ENCODE measurements around the gene ADRM1.

Gene ADRM1

DNA sequence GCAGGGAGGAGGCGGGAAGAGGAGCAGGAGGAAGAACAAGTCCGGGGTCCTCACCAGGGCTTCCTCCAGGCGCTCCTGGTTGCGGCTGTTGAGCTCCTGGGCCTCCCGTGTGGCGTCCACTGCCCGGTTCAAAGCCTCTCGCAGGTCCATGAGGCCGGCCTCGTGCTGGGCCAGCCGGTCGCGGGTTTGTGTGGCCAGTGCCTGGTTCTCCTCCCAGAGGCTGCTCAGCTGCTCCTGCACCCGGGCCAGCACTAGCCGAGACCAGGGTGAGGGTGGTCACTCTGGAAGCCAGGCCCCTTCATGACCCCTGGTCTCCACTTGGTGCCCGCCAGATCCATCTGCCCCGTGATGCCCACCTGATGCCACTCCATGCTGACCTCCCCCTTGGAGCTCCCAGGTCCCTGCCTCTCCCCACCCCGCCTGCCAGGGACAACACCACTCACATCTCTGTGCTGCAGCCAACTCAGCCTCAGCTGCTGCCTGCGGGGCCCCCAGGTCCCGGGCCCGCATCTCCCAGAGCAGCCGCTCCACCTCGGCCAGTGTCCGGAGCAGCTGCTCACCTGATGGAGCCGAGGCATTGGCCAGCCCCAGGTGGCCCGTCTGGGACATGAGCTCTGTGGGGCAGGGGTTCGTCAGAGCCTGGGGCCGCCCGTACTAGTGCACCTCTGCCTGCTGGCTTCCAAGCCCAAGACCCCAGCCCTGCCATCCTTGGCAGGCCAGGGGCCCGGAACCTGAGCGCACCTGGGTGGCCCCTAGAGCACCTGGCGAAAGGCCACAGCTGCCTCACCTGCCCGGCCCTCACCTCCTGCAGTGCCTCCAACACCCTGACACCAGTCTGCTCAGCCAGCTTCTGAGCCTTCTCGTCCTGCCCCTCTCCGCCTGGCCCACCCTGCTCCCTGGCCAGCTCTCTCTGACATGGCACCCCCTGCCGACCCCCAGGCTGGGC, 15.9 kb downstream of the ADRM1 start:
- TF ChIP-seq FOXA1 (IDR thresholded peaks at IDR 0.05) = no peak
- TF ChIP-seq HDGF (IDR thresholded peaks at IDR 0.05; ENCODE audit: borderline replicate concordance) = no peak
- no peak for TF ChIP-seq SUZ12 (IDR thresholded peaks at IDR 0.05)
- TF ChIP-seq NFRKB (IDR thresholded peaks at IDR 0.05) = no peak
- TF ChIP-seq BHLHE40 (IDR thresholded peaks at IDR 0.05; ENCODE audit: borderline replicate concordance) = no peak
- TF ChIP-seq, protein P1, sequence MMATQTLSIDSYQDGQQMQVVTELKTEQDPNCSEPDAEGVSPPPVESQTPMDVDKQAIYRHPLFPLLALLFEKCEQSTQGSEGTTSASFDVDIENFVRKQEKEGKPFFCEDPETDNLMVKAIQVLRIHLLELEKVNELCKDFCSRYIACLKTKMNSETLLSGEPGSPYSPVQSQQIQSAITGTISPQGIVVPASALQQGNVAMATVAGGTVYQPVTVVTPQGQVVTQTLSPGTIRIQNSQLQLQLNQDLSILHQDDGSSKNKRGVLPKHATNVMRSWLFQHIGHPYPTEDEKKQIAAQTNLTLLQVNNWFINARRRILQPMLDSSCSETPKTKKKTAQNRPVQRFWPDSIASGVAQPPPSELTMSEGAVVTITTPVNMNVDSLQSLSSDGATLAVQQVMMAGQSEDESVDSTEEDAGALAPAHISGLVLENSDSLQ (IDR thresholded peaks at IDR 0.05) = no peak
- TF ChIP-seq FOXK2 (IDR thresholded peaks at IDR 0.05) = no peak
- TF ChIP-seq CTBP1 (IDR thresholded peaks at IDR 0.05; ENCODE audit: borderline replicate concordance) = no peak
- no peak for TF ChIP-seq ARNT (IDR thresholded peaks at IDR 0.05)
- no peak for TF ChIP-seq TARDBP (IDR thresholded peaks at IDR 0.05)
- ChIA-PET POLR2A (no interaction called here), CTCF (no interaction called here)
- DNase-seq (ENCODE audit: extremely low spot score) = no peak

DNA sequence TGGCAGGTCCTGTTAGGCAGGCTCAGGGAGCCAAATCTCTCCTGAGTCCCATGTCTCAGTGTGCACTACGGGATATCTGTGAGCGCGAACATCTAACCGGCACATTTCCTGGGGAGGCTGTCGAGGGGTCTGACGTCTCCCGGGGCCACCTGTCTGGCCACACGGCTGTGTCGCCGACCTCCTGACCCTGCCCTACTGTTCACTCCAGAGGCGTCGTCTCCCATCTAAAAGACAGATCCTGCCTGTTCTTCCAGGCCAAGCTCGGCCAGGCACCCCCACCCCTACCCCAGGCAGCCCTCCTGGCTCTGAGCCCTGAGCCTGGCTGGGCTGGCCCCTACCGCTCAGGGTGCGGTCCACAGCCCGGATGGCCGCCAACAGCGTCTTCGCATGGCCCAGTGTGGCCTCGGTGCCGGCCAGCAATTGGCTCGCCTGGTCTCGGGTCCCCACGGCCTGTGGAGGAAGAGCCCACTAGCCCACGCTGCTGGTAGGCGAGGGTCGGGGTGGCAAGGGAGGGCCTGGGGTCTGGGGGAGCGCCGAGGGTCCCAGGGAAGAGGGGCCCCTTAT, 16.6 kb downstream of the ADRM1 start:
- POLR2A ChIA-PET = no interaction called here
- TF ChIP-seq TARDBP (IDR thresholded peaks at IDR 0.05) (no peak), SUZ12 (IDR thresholded peaks at IDR 0.05) (no peak), FOXM1 (IDR thresholded peaks at IDR 0.05; ENCODE audit: borderline replicate concordance) (no peak), HDGF (IDR thresholded peaks at IDR 0.05; ENCODE audit: borderline replicate concordance) (no peak), FOXK2 (IDR thresholded peaks at IDR 0.05) (no peak), ELF4 (IDR thresholded peaks at IDR 0.05) (no peak), BHLHE40 (IDR thresholded peaks at IDR 0.05; ENCODE audit: borderline replicate concordance) (no peak), ARNT (IDR thresholded peaks at IDR 0.05) (no peak), LEF1 (IDR thresholded peaks at IDR 0.05; ENCODE audit: borderline replicate concordance) (no peak), FOXA1 (IDR thresholded peaks at IDR 0.05) (no peak), ZNF384 (IDR thresholded peaks at IDR 0.05) (no peak), L3MBTL2 (conservative IDR thresholded peaks at IDR 0.05) (no peak), NFRKB (IDR thresholded peaks at IDR 0.05) (no peak), SP1 (IDR thresholded peaks at IDR 0.05) (no peak), CTBP1 (IDR thresholded peaks at IDR 0.05; ENCODE audit: borderline replicate concordance) (no peak)
- TF ChIP-seq, protein P1 (IDR thresholded peaks at IDR 0.05) = no peak
- CTCF ChIA-PET = no interaction called here
- DNase-seq (ENCODE audit: extremely low spot score) = no peak

DNA sequence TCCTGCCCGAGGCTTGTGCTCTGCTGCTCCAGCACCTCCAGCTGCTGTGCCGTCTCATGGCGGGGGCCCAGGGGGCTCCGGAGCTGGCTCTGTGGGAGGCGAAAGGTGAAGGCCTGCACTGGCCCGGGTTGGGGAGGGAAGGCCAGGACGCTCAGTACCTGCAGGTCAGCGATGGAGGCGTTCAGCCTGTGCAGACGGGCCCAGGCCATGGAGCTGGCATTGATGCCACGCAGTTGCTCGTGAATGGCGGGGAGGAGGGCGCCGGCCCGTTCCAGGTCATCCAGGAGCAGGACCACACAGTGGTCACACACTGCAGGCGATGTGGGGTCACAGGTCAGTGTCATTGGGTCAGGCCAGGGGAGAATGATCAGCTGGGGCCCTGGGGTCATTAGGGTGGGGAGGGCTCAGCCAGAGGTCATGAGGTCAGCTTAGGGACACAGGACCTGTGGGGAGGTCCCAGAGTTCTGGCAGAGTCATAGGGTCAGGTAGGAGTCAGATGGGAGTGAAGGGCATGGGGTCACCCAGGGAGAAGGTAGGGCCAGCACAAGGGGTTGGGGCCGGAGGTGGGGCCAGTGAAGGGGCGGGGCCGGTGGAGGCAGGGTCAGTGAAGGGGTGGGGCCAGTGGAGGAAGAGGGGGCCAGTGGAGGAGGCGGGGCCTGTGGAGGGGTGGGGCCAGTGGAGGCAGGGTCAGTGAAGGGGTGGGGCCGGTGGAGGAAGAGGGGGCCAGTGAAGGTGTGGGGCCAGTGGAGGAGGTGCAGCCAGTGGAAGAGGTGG, 18.0 kb downstream of the ADRM1 start:
- CTCF ChIA-PET = no interaction called here
- POLR2A ChIA-PET = no interaction called here
- peak; percentile 56 for DNase-seq (ENCODE audit: extremely low spot score)
- no peak for TF ChIP-seq NFRKB (IDR thresholded peaks at IDR 0.05)
- TF ChIP-seq ZNF384 (IDR thresholded peaks at IDR 0.05) = no peak
- no peak for TF ChIP-seq SP1 (IDR thresholded peaks at IDR 0.05)
- TF ChIP-seq ARNT (IDR thresholded peaks at IDR 0.05) = no peak
- TF ChIP-seq LEF1 (IDR thresholded peaks at IDR 0.05; ENCODE audit: borderline replicate concordance) = no peak
- no peak for TF ChIP-seq FOXK2 (IDR thresholded peaks at IDR 0.05)
- TF ChIP-seq SUZ12 (IDR thresholded peaks at IDR 0.05) = no peak
- no peak for TF ChIP-seq FOXM1 (IDR thresholded peaks at IDR 0.05; ENCODE audit: borderline replicate concordance)
- TF ChIP-seq, protein P1 (IDR thresholded peaks at IDR 0.05) = no peak
- TF ChIP-seq ELF4 (IDR thresholded peaks at IDR 0.05) = no peak
- no peak for TF ChIP-seq L3MBTL2 (conservative IDR thresholded peaks at IDR 0.05)
- TF ChIP-seq TARDBP (IDR thresholded peaks at IDR 0.05) = no peak
- TF ChIP-seq FOXA1 (IDR thresholded peaks at IDR 0.05) = no peak
- no peak for TF ChIP-seq CTBP1 (IDR thresholded peaks at IDR 0.05; ENCODE audit: borderline replicate concordance)
- no peak for TF ChIP-seq BHLHE40 (IDR thresholded peaks at IDR 0.05; ENCODE audit: borderline replicate concordance)
- no peak for TF ChIP-seq HDGF (IDR thresholded peaks at IDR 0.05; ENCODE audit: borderline replicate concordance)

DNA sequence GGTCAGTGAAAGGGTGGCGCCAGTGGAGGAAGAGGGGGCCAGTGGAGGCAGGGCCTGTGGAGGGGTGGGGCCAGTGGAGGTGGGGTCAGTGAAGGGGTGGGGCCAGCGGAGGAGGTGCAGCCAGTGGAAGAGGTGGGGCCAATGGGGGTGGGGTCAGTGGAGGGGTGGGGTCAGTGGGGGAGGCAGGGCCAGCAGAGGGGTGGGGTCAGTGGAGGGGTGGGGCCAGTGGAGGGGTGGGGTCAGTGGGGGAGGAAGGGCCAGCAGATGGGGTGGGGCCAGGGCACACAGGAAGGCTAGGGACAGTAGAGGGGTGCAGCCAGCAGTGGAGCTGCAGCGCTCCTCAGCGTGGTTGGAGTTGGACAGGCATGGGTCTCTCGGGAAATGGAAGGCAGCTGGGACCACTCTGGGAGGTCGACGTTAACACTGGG, 18.7 kb downstream of the ADRM1 start:
- POLR2A ChIA-PET = no interaction called here
- CTCF ChIA-PET = interaction anchor here (0.6 kb wide), 1 partner anchor 15 kb away, joined by 3 read pairs; no protein-coding TSS in a partner anchor
- DNase-seq (ENCODE audit: extremely low spot score) = peak; percentile 59
- no peak for TF ChIP-seq FOXK2 (IDR thresholded peaks at IDR 0.05)
- no peak for TF ChIP-seq ELF4 (IDR thresholded peaks at IDR 0.05)
- TF ChIP-seq HDGF (IDR thresholded peaks at IDR 0.05; ENCODE audit: borderline replicate concordance) = no peak
- TF ChIP-seq FOXM1 (IDR thresholded peaks at IDR 0.05; ENCODE audit: borderline replicate concordance) = no peak
- TF ChIP-seq, protein P1 (IDR thresholded peaks at IDR 0.05) = no peak

DNA sequence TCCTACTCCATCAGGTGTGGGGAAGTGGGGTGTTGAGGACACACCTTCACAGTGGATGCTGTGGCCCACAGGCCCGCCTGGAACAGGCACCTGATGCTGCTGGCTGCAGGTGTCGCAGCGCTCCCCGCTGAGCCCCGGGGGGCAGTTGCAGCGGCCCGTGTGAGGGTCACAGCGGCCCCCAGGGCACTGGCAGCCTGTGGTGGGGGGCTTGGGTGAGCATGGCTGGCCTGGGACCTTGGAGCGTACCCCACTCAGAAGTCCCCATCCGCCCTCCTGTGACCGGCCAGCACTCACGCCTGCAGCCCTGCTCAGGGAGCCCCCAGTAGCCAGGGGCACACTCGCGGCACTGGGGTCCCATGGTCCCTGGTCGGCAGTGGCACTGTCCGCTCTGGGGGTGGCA, 19.2 kb downstream of the ADRM1 start:
- TF ChIP-seq HDGF (IDR thresholded peaks at IDR 0.05; ENCODE audit: borderline replicate concordance) (no peak), LEF1 (IDR thresholded peaks at IDR 0.05; ENCODE audit: borderline replicate concordance) (no peak), BHLHE40 (IDR thresholded peaks at IDR 0.05; ENCODE audit: borderline replicate concordance) (no peak), ELF4 (IDR thresholded peaks at IDR 0.05) (no peak), FOXA1 (IDR thresholded peaks at IDR 0.05) (no peak)
- ChIA-PET POLR2A (no interaction called here), CTCF (interaction anchor here (0.6 kb wide), 1 partner anchor 16 kb away, joined by 3 read pairs; no protein-coding TSS in a partner anchor)
- no peak for DNase-seq (ENCODE audit: extremely low spot score)

Measured in HEK293T (cell line).